NCI-H2196 (cell line): ENCODE measurements around the gene ELK4.

ENCODE experiments used
- DNase-seq: peaks from one replicate; lab custom pipeline; 2025; ENCODE audit not compliant: unreplicated experiment; lab: John Stamatoyannopoulos, UW

Gene ELK4

DNA sequence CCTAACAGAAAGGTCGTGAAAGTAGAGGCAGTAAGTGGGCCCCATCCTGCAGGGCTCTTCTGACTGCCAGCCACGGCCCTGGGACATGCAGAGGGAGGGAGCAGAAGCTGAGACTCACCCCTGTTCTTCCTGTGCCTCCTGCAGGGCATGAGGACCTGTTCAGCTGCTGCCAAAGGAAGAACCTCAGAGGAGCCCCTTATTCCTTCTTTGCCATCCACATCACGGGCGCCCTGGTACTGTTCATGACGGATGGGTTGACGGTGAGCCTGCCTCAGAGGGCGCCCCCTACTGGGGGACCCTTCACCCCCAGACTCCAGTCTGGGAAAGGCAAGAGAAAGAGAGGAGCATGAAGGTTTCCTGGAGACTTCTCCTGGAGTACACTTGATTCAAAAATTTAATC, 47.1 kb downstream of the ELK4 start:
- DNase-seq = no peak

DNA sequence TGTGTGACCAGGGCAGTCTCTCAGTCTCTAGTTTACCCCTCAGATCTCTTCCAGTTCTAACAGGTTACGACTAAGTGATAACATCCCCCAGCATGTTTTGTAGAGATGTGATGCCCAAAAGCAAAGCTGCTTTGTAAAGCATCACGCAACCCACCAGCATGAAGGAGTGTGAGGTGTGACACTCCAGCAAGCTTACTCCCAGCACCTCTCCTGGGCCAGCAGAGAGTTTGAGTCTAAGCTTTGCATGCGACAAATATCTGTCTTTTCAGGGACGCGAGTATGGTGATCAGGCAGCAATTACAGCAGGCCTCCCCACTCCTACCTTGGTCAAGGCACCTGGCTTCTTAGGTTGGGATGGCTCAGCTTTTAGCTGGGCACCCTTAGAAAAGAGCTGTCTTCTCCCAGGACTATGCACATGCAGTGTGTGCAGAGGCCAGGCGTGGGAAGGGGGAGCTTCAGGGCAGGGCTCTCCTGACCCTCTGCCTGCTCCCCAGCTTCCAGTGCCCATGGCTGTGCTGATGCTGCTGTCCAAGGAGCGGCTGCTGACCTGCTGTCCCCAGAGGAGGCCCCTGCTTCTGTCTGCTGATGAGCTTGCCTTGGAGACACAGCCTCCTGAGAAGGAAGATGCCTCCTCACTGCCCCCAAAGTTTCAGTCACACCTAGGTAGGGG, 48.2 kb downstream of the ELK4 start:
- no peak for DNase-seq

DNA sequence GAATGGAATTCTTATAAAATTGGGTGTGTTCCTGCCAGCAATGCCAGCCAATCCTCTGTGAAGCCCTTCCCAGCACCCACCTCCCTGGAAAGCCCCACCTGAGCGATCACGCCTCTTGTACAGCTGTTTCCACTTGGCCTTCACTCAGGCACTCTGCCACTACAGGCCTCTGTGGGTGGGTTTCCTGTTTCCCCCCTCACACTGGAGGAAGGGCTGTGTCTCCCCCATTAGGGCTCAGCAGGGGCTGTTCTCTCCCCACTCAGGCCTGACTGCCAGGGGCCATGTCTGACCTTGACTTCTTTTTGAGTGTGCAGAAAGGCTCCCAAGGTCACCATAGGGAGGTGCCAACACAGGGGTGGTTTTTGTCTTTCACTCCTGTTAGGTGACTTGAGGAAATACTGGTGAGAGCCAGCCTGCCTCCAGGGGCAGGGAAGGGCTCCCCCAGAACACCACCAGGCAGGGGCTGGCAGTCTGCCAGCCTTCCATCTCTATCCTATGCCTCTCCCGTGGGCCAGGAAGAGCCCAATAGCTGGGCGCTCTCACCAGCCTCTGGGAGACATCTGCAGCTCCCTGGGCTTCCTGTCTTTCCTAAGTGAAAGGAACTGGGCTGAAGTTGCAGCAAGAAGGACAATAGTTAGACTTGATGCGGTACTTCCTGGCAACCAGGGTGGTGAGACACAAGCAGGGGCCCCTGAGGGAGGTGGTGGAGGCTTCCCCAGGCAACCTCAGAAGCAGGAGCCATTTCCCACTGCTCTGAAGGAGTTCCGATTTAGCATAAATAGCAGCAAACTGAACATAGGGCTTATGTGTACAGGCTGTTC, 49.1 kb downstream of the ELK4 start:
- no peak for DNase-seq

DNA sequence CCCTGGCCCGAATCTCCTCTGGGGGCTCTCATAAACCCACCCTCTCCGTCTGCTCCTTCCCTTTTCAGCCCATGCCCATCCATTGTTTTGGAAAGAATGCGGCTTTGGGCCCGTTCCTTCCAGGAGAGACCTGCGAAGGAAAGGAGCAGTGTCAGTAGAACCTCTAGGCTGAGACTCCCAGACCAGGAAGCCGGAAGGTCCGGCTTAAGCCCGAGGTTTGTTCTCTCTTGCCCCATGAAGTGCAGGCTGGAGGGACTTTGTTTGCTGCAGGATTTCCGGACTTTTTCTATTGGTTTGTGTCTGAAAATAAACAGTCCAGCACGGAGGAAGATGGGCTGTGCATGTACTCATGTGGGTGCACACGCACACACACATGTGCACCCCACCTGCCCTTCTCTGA, 49.8 kb downstream of the ELK4 start:
- DNase-seq = no peak

DNA sequence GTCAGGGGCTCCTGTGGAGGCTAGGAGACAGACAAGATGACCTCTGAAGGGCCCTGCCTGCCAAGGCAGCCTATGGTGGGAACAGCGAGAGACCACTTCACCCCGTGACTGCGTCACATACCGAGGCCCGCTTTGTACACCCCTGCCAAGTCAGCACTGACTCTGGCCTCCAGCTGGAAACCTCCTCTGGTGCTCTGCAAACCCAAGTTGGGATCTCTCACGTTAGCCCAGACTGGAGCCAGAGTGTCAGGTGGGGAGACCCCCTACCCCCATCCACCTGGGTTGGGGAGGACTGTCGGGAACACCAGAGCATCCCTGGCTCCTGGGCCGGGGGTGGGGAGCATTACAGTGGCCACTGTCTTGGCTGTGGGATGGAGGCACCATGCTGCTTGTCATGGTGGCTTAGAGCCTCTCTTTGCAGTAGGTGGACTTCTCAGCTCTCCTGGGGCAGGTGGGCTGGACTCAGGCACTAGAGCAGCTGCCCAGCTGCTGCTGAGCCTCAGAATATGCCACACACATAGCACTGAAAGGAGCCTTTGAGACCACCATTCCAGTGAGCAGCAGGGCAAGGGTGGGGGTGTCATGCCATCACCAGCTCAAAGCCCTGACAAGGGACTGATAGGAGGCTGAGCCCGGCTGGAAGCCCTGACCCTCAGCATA, 50.4 kb downstream of the ELK4 start:
- DNase-seq = no peak

DNA sequence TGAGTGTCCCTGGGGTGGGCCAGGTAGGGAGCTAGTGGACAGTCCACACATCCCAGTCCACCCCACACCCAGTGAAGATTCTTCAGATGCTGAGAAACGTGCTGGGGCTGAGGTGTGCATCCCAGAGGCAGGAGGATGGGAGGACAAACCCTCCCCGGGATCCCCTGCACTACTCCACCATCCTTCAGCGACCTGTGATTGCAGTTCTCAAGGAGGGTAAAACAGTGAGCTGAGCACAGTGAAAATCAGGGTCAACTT, 51.0 kb downstream of the ELK4 start:
- DNase-seq = no peak

DNA sequence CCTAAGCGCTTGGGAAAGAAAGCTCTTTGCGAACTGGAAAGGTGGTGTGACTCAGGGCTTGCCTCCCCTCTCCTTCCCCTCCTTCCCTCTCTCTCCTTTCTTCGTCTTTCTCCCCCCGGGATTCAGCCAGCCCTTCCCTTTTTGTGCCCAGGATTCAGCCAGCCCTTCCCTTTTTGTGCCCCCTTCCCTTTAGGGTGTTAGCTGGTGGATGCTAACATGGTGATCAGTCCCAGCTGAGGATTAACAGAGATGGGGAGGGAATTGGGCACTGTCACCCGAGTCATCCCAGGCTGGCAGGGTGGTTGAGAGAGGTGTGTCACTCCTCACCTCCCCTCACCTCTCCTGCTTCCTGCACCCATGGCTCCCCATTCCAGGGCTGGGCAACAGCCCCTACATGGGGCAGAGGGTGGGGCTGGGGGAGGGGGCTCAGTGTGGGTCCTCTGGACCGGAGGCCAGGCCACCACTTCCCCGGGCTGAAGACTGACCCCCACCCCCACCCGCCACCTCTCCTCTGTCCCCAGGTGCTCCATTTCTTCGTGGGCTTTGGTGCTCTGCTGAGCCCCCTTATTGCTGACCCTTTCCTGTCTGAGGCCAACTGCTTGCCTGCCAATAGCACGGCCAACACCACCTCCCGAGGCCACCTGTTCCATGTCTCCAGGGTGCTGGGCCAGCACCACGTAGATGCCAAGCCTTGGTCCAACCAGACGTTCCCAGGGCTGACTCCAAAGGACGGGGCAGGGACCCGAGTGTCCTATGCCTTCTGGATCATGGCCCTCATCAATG, 51.5 kb downstream of the ELK4 start:
- DNase-seq = no peak

DNA sequence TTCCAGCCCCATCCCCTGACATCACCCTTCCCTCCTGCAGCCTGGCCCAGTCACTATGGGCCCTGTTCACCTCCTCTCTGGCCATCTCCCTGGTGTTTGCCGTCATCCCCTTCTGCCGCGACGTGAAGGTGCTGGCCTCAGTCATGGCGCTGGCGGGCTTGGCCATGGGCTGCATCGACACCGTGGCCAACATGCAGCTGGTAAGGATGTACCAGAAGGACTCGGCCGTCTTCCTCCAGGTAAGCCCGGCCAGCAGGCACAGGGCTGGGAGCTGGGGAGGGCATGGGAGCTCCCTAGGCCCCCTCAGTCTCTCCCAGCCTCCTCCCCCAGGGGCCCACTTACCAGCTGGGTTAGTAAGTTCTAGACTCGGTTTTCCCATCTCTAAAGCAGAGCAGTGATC, 52.1 kb downstream of the ELK4 start:
- no peak for DNase-seq

DNA sequence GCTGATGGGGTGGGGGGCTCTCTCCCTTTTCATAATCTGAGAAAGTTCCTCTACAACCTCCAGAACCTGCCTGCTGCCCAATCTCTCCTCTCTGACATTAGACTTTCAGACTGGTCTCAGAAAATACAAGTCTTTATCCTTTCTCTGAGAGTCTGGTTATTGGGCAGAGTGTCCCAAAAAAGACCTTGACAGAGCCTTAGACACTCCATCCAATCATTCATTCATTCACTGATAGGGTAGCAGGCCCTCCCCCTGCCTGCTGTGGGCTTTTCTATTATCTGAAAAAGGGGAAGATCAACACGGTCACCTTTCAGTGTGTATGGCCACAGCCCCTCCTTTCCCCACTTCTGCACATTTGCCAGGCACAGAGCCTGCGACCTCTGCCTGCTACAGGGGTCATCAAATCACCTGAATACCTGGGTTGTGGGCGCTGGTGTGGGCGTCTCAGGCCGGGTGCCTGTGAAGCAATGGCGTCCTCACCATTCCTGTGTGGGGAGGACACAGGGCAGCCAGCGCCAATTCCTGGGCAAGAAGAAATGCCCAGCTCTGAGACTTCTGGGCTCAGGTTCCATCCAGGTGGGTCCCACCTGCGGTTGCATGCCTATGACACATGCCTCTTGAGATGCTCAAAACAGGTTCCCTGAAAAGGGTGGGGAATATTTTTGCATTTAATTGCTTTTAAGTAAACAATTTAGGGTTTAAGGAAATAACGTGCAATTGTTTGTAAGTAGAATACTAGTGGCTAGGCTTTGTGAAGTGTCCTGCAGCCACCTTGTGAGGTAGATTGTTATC, 52.8 kb downstream of the ELK4 start:
- DNase-seq = peak; percentile 69

DNA sequence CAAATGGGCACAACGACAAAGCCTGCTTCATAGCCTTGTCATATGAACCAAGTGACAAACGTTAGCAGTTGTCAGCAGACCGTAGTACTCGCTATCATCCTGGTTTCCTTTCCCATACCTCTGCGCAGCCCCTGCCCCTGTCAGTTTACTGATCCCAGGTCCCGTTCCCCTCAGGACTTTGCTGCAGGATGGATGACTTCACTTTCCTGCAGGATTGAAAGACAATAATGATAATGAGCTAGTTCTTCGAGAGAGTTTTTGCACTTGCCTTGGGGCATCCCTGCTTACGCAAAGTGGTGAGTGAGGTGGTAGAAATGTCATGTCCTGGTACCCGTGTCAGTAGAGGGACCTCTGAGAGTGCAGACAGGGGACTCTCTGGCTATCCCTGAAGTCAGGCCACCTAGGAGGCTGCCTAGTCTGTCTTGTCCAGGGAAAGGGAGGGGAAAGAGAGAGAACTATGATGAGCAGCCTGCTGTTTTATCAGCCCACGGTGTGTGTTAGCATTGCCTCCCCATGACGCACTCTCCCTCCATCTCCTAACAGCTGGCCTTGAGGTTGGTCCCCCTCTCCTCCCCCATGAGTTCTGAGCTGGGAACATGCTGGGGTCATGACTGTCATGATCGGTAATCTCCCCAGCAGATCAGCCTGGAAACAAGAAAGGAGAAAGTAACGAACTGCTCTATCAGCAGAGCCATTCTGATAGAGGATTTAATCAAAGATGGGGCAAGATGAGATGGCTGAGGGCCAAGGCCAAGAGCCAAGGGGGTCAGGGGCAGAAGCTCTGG, 53.7 kb downstream of the ELK4 start:
- DNase-seq = no peak

DNA sequence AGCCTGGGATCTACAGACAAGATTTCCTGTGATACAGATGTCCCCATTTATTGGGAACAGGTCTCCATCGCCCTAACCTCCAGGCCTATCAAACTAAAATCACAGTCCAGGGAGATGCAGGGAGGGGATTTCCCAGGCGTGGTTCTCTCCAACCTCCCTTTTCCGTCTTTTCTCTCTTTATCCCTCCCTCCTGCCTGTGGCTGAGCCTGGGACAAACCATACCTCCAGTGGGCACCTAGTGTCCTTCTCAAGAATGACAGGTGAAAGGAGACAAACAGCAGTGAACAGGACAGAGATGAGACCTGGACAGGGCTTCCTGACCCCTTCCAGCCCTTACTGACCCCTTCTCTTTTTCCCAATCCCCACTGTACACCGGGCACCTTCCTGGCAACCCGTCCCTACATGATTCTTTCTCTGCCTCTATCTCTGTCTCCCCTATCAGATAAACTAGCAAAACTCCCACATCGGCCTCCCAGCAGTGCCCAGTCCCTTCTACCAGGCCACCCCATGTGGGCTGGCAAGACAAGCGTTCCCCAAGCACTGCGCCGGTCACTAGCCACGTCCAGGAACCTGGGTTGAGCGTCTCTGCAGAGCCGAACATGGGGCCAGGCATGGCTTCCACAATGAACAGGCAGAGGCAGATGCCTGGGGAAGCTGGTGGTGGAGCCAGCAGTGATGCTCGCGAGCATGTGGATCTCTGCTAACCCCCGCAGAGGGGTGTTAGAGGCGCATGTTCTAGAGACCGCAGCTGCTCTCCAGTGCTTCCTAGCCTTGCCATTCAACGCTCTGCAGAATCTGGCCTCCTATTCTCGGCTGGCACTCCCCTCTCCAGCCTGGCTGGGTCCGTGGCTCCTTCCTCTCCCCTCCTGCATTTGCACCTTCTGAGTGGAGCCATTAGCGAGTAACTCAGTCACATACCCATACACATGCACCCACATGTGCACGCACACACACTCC, 54.7 kb downstream of the ELK4 start:
- no peak for DNase-seq

DNA sequence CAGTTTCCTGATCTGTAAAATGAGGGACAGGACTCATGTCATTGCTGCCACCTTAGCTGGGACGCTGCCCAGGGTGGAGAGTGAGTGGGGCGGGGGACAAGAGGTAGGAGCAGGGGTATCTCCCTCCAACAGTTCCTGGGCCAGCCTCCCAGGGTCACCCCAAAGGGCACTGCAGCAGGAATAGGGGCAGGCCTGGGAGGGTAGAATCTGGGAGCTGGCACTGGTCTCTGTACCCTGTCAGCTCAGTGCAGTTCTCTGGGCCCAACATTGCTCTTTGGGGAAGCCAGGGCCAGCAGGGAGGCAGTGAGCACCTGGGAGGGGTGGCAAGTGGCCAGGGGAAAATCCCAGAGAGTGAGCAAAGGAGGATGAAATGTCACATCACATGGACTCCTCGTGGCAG, 55.8 kb downstream of the ELK4 start:
- peak; percentile 19 for DNase-seq

DNA sequence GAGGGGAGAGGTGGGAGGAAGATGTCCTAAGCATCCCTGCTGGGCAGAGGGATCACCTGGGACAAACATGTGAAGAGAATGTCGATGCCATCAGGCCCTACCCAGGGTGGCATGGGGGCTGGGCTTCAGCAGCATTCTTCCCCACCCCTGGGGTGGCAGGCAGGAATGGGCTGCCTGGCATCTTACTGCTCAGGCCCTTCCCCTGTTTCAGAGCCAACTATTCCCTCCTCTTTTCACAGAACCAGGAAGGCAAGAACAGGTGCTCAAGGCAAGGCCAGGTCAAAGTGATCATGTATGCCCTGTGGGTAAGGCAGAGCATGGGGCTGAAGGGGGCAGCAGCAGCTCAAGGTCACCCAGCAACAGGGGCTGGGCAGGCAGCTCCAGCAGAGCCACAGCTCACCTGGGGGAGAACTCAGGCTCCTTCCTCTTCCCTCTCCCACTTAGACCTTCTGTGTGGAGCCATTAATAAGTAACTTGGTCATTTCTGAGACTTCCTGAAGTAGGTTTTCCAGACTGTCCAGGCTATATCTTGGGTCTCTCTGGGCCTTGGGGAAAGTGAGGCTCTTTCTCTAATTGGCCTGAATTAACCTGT, 56.4 kb downstream of the ELK4 start:
- no peak for DNase-seq

DNA sequence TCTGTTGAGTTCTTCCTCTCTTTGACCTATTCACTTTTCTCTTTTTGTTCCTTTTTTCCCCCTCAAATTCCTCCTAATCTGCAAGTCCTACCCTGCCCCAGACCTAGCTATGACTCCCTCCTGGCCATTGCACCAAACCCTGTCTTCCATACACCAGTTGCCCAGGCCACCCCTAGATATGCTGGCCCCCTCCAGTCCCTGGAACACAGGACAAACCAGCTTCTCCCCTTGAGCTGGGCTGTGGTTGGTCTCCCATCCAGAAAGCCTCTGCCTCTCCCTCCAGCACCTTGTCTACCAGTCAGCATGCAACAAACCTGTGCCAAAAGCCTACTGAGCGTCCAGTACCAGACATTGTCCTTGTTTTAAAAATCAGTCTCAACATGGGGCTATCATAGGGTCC, 59.4 kb downstream of the ELK4 start:
- DNase-seq = no peak

DNA sequence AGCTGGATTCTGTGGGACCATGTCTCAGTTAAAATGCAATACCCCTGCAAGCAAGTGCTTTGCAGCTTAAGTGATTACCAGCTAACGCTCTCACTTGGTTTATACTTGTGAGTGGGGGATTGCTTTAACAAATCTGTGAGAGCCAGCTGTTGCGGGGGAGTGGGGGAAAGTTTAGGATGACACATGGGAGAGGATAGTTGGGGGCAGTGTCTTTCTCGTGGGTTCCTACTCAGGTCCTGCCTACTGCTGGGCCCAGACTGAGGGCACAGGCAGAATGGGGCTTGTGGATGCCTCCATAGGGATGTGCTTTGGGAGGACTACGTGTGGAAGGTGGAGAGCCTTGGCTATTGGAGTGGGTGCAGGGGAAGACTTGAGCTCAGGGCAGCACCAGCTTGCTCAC, 60.1 kb downstream of the ELK4 start:
- no peak for DNase-seq

DNA sequence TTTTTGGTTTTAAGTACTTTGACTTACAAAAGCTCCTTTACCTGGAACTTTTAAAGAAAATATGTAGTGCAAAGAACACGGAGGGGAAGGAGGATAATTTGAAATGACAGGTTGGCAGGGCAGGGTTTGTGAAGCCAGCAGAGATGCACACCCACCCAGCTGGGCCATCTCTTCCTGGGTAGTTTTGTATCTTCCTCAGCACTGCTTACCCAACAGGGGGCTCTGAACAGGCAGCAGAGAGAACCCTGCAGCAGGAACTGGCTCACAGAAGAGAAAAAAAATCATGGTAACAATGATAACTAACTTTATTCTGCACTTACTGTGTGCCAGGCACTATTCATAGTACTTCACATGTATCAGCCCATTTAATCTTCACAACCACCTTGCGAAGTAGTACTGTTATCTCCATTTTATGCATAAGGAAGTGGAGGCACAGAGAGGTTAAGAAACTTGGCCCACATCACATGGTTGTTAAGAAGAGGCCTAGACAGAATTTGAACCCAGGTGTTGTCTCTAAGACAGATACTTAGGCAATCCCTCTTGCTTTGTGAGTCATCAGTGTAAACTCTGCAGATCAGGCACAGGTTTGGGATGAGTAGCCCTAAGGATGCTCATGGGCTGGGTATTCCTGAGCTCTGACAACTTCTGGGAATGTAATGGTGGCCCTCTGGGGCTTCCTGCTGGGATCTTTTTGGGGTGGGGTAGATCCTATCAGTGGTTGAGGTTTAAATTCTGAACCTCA, 60.8 kb downstream of the ELK4 start:
- no peak for DNase-seq

DNA sequence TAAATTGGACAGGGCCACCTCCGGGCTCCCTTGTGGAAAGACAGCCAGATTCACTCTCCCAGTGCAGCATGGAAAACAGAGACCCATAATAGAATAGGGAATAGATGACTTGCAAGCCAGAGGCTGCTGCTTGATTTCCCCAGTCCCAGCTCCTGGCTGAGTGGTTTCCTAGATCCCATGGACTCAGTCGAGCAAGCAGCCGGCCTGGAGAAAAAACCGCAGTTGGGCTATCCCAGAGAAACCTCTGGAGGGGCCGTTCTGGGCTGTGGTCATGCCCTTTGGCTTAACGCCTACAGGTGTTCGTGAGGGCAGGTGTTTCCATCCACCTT, 61.7 kb downstream of the ELK4 start:
- no peak for DNase-seq
